ENCODE results near the gene SEMA7A. TPM values are rescaled to one million over a fixed set of nuclear protein-coding genes. Genes with fewer than 3 reads are reported as not detected.

Gene SEMA7A
- total and polyA plus RNA-seq, 2 of the 4 experiments (the other 2 are of a cell fraction), result 30.5 to 87.3 TPM

DNA sequence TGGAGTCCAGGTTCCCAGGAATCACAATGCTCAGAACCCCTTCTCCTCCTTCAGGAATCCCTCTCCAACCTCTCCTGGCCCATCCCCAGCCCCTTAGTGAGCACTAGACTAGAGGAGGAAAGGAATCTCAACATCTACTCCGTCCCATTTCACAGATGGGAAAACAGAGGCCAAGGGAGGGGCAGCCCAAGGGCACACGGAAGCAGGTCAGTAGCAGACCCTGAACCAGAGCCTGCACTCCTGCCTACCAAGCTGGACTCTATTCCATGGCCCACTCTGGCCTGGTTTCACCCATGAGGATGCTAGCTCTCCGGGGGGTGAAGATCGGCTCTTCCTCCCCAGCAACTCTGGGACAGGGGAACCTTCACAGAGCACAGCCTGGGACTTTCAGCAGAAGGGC is 14.3 kb downstream of the SEMA7A start:
- Histone ChIP-seq H4K20me1 (ENCODE audit: insufficient read depth, low read length) (no peaks in the 10 kb centered on the region; the same call in 1 of the 2 replicates), H3K4me2 (ENCODE audit: low read depth, low read length) (no peak overlapping the region), H3K23ac (ENCODE audit: low read depth, low read length) (peak overlapping the region; percentile 36; the same call in 1 of the 2 replicates), H3K36me3 (ENCODE audit: control insufficient read depth, insufficient read depth, low read length) (peaks cover 5% of the 10 kb centered on the region), H3K9me1 (ENCODE audit: insufficient read depth, low read length) (peaks cover 45% of the 10 kb centered on the region), H4K5ac (ENCODE audit: low read depth, low read length) (no peak overlapping the region; the same call in 1 of the 2 replicates), H3K9me3 (ENCODE audit: control insufficient read depth, insufficient read depth, low read length) (no peaks in the 10 kb centered on the region), H3K18ac (ENCODE audit: low read depth, low read length) (no peak overlapping the region), H2BK15ac (ENCODE audit: low read depth, low read length) (no peak overlapping the region), H2BK20ac (ENCODE audit: low read depth, low read length) (no peak overlapping the region), H3K79me1 (ENCODE audit: low read depth in 1 of 2, low read length in 2 of 2) (peaks cover 25 to 97% of the 10 kb centered on the region in 2 experiments), H4K91ac (ENCODE audit: insufficient read depth, low read depth, low read length) (no peak overlapping the region), H2BK5ac (ENCODE audit: low read depth, low read length, poor library complexity, severe bottlenecking) (peak overlapping the region; percentile 90), H3K56ac (ENCODE audit: extremely low read depth, insufficient read depth, low read length) (no peak overlapping the region), H3K4me1 (ENCODE audit: control insufficient read depth, insufficient read depth, low read length) (peaks cover 49% of the 10 kb centered on the region), H3K27me3 (ENCODE audit: control insufficient read depth, insufficient read depth, low read length) (no peaks in the 10 kb centered on the region), H2AK5ac (ENCODE audit: low read depth, low read length) (peak overlapping the region; percentile 37), H2AK9ac (replicated peaks; ENCODE audit: low read depth, low read length, poor library complexity) (peak overlapping the region; percentile 51), H3K27ac (ENCODE audit: insufficient read depth, low read length) (no peak overlapping the region), H3K14ac (replicated peaks; ENCODE audit: low read depth, low read length) (peak overlapping the region; percentile 42; the same call in 1 of the 2 replicates), H2AFZ (replicated peaks; ENCODE audit: low read length, poor library complexity) (no peak overlapping the region), H2BK120ac (ENCODE audit: low read depth, low read length) (0 out of 2 replicates have a peak overlapping the region, but pooled peaks have one; percentile 0), H3K9ac (ENCODE audit: low read depth, low read length) (no peak overlapping the region), H3K4ac (ENCODE audit: low read depth, low read length) (peak overlapping the region; percentile 47; the same call in 1 of the 2 replicates), H3K4me3 (ENCODE audit: insufficient read depth, low read depth, low read length) (no peak overlapping the region), H4K8ac (ENCODE audit: low read depth in 2 of 2, low read length in 2 of 2) (0 out of 4 replicates have a peak overlapping the region, but pooled peaks of 1 of the 2 experiments have one; percentile 13)
- intact Hi-C loops (cut with micrococcal nuclease), result no loop called here
- BruUV-seq (replicated peaks), result no TSS peak
- ATAC-seq (ENCODE audit: low read depth) (no peak), DNase-seq (no peak)
- 82% methylated on average over 2 of the region's 4 CpGs; no CpG with 5 or more reads in 1 of the 2 experiments for WGBS, 2 experiments (ENCODE audit: extremely low coverage in 2 of 2, insufficient read length in 1 of 2)
- dilution Hi-C loops (cut with HindIII; ENCODE audit: low sequenced_read_pairs, unreplicated experiment), result no loop called here
- ChIA-PET POLR2A (ENCODE audit: unreplicated experiment) (no interaction called here), CTCF (interaction anchor here (1.4 kb wide), 1 partner anchor 37 kb away, joined by 5 read pairs; no protein-coding TSS in a partner anchor)
- no peak for TF ChIP-seq FOS (IDR thresholded peaks at IDR 0.05; ENCODE audit: low read depth, low read length)
- no peak for TF ChIP-seq POLR2A (IDR thresholded peaks at IDR 0.05; ENCODE audit: low read depth, low read length)
- TF ChIP-seq MXI1 (IDR thresholded peaks at IDR 0.05; ENCODE audit: borderline replicate concordance, low read depth, low read length), result no peak
- no peak for TF ChIP-seq CHD1 (IDR thresholded peaks at IDR 0.05; ENCODE audit: low read depth, low read length)
- TF ChIP-seq, protein P1, sequence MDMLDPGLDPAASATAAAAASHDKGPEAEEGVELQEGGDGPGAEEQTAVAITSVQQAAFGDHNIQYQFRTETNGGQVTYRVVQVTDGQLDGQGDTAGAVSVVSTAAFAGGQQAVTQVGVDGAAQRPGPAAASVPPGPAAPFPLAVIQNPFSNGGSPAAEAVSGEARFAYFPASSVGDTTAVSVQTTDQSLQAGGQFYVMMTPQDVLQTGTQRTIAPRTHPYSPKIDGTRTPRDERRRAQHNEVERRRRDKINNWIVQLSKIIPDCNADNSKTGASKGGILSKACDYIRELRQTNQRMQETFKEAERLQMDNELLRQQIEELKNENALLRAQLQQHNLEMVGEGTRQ (IDR thresholded peaks at IDR 0.05; ENCODE audit: low read depth, low read length), result no peak
- no peak for TF ChIP-seq BHLHE40 (IDR thresholded peaks at IDR 0.05; ENCODE audit: low read depth, low read length)
- TF ChIP-seq NFE2L2 (IDR thresholded peaks at IDR 0.05; ENCODE audit: low read depth, low read length), result no peak
- no peak for TF ChIP-seq RAD21 (IDR thresholded peaks at IDR 0.05; ENCODE audit: low read length)
- in situ Hi-C loops (cut with MboI; ENCODE audit: low sequenced_read_pairs), result no loop called here
